AG04449 (cell line): ENCODE measurements around the gene CNOT4.

Experiments used
- CTCF ChIA-PET: fragments of 350-600 bp; formaldehyde crosslinking; extraction: SDS; loops from one replicate; lab custom pipeline; 2021; ENCODE audit warnings: antibody characterized with exemption; lab: Yijun Ruan, JAX
- POLR2A ChIA-PET: fragments of 400-600, 350-600 bp; formaldehyde crosslinking; extraction: SDS; loops from one replicate; lab custom pipeline; 2020; ENCODE audit warnings: antibody characterized with exemption, inconsistent platforms; lab: Yijun Ruan, JAX
- DNase-seq: peaks from one replicate; pipeline ENCODE4 v3.0.0-alpha.2; 2010; ENCODE audit warnings: low read depth, low spot score
- H3K4me3 ChIP-seq: 2 replicates; pipeline ENCODE4 v1.5.1; 2011; ENCODE audit warnings: low read depth, mild to moderate bottlenecking, control low read depth, low read length
- TF ChIP-seq, protein P1 (sequence below): IDR thresholded peaks from one replicate; pipeline ENCODE4 v1.5.1; 2011; ENCODE audit warnings: mild to moderate bottlenecking, moderate library complexity, low read length, control low read depth, inconsistent platforms; ENCODE audit not compliant: insufficient read depth; ENCODE audit errors: missing control alignments

CNOT4 gene

DNA sequence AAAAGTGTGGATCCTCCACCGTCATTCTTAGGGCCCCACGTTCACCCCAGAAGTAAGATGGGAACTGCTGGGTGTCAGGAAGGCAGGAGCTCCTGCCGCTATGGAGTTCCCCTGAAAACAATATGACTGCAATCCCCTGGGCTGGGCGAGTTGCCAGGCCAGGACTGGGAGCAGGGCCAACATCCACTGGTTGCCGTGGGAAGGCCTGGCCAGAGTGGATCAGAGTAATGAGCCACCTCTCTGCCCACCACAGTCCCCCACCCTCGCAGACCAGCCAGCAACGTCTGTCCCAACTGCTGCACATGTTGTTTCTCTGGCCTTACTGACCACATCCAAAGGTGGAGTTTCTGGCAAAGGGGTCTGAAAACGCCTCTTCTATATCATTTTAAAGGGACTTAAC is 189.6 kb downstream of the CNOT4 start:
- POLR2A ChIA-PET, result no interaction called here
- peak; percentile 16 for DNase-seq
- no peak overlapping the region for H3K4me3 ChIP-seq
- CTCF ChIA-PET, result no interaction called here
- TF ChIP-seq, protein P1, sequence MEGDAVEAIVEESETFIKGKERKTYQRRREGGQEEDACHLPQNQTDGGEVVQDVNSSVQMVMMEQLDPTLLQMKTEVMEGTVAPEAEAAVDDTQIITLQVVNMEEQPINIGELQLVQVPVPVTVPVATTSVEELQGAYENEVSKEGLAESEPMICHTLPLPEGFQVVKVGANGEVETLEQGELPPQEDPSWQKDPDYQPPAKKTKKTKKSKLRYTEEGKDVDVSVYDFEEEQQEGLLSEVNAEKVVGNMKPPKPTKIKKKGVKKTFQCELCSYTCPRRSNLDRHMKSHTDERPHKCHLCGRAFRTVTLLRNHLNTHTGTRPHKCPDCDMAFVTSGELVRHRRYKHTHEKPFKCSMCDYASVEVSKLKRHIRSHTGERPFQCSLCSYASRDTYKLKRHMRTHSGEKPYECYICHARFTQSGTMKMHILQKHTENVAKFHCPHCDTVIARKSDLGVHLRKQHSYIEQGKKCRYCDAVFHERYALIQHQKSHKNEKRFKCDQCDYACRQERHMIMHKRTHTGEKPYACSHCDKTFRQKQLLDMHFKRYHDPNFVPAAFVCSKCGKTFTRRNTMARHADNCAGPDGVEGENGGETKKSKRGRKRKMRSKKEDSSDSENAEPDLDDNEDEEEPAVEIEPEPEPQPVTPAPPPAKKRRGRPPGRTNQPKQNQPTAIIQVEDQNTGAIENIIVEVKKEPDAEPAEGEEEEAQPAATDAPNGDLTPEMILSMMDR, result no peak

GRCh38 chr7:135317676-135318325 is 192.1 kb downstream of the CNOT4 start:
- no peak overlapping the region for H3K4me3 ChIP-seq
- CTCF ChIA-PET, result interaction anchor here (1.7 to 1.8 kb wide), 2 partner anchors 18 to 37 kb away, joined by 4 to 8 read pairs; no protein-coding TSS in a partner anchor
- TF ChIP-seq, protein P1, result no peak
- DNase-seq, result no peak
- POLR2A ChIA-PET, result no interaction called here

GRCh38 chr7:135316648-135317313 is 193.1 kb downstream of the CNOT4 start:
- ChIA-PET CTCF (interaction anchor here (1.7 kb wide), 1 partner anchor 19 kb away, joined by 4 read pairs; no protein-coding TSS in a partner anchor), POLR2A (no interaction called here)
- H3K4me3 ChIP-seq, result no peak overlapping the region
- TF ChIP-seq, protein P1, result no peak
- DNase-seq, result no peak

GRCh38 chr7:135313971-135314370 is 195.9 kb downstream of the CNOT4 start:
- ChIA-PET POLR2A (no interaction called here), CTCF (interaction anchor here (1.2 to 2.5 kb wide), 3 partner anchors 31 to 39 kb away, joined by 3 to 7 read pairs (median 4); no protein-coding TSS in a partner anchor)
- DNase-seq, result no peak
- TF ChIP-seq, protein P1, result no peak
- no peak overlapping the region for H3K4me3 ChIP-seq
